Measurements from ENCODE around the gene CELA1.
"Not testable (repeated sequence)": the region's sequence is repeated elsewhere in the genome, so short reads cannot be mapped to it uniquely, and the experiment has no call there.

The CELA1 gene

GRCh38 chr12:51293696-51294095 is 52.8 kb downstream of the CELA1 start:
- Histone ChIP-seq H3K4me1 (ENCODE audit: low read depth, poor library complexity, severe bottlenecking) (no peaks in the 10 kb centered on the region), H2AFZ (ENCODE audit: low read depth) (no peak overlapping the region), H3K4me2 (no peak overlapping the region), H3K9ac (no peak overlapping the region), H3K4me3 (IDR thresholded peaks at IDR 0.05; ENCODE audit: insufficient read depth, low read depth, low read length) (no peak overlapping the region), H3K79me2 (ENCODE audit: insufficient read depth, low read depth) (no peaks in the 10 kb centered on the region), H4K20me1 (ENCODE audit: insufficient read depth) (no peaks in the 10 kb centered on the region), H3K36me3 (ENCODE audit: insufficient read depth) (no peaks in the 10 kb centered on the region), H3K27ac (no peak overlapping the region), H3K27me3 (ENCODE audit: insufficient read depth, low read depth) (no peaks in the 10 kb centered on the region)
- no peak for TF ChIP-seq CTCF (conservative IDR thresholded peaks at IDR 0.05; ENCODE audit: low read depth, low read length)

- not testable (repeated sequence) for H4K20me1 ChIP-seq (ENCODE audit: insufficient read depth); H3K9ac ChIP-seq; H2AFZ ChIP-seq (ENCODE audit: low read depth); H3K79me2 ChIP-seq (ENCODE audit: insufficient read depth, low read depth); H3K4me2 ChIP-seq; H3K36me3 ChIP-seq (ENCODE audit: insufficient read depth); H3K27me3 ChIP-seq (ENCODE audit: insufficient read depth, low read depth); H3K27ac ChIP-seq; H3K4me1 ChIP-seq (ENCODE audit: low read depth, poor library complexity, severe bottlenecking); H3K4me3 ChIP-seq (IDR thresholded peaks at IDR 0.05; ENCODE audit: insufficient read depth, low read depth, low read length)
Observed at GRCh38 chr12:51291603-51292513, 54.6 kb downstream of the CELA1 start.

GRCh38 chr12:51285843-51286242 is 60.6 kb downstream of the CELA1 start:
- Histone ChIP-seq H3K4me3 (IDR thresholded peaks at IDR 0.05; ENCODE audit: insufficient read depth, low read depth, low read length) (no peak overlapping the region), H3K36me3 (ENCODE audit: insufficient read depth) (no peaks in the 10 kb centered on the region), H4K20me1 (ENCODE audit: insufficient read depth) (no peaks in the 10 kb centered on the region), H3K27me3 (ENCODE audit: insufficient read depth, low read depth) (no peaks in the 10 kb centered on the region), H3K4me1 (ENCODE audit: low read depth, poor library complexity, severe bottlenecking) (no peaks in the 10 kb centered on the region), H3K27ac (no peak overlapping the region), H2AFZ (ENCODE audit: low read depth) (no peak overlapping the region), H3K4me2 (no peak overlapping the region), H3K79me2 (ENCODE audit: insufficient read depth, low read depth) (no peaks in the 10 kb centered on the region), H3K9ac (no peak overlapping the region)
- no peak for TF ChIP-seq CTCF (conservative IDR thresholded peaks at IDR 0.05; ENCODE audit: low read depth, low read length)

GRCh38 chr12:51281202-51281924 is 65.1 kb downstream of the CELA1 start:
- no peaks in the 10 kb centered on the region for H3K27me3 ChIP-seq (ENCODE audit: insufficient read depth, low read depth)
- H3K4me1 ChIP-seq (ENCODE audit: low read depth, poor library complexity, severe bottlenecking), result no peaks in the 10 kb centered on the region
- TF ChIP-seq CTCF (conservative IDR thresholded peaks at IDR 0.05; ENCODE audit: low read depth, low read length), result no peak
- no peaks in the 10 kb centered on the region for H3K79me2 ChIP-seq (ENCODE audit: insufficient read depth, low read depth)
- H3K36me3 ChIP-seq (ENCODE audit: insufficient read depth), result no peaks in the 10 kb centered on the region
- no peak overlapping the region for H3K27ac ChIP-seq
- no peaks in the 10 kb centered on the region for H4K20me1 ChIP-seq (ENCODE audit: insufficient read depth)
- H2AFZ ChIP-seq (ENCODE audit: low read depth), result no peak overlapping the region
- no peak overlapping the region for H3K4me3 ChIP-seq (IDR thresholded peaks at IDR 0.05; ENCODE audit: insufficient read depth, low read depth, low read length)
- no peak overlapping the region for H3K4me2 ChIP-seq
- no peak overlapping the region for H3K9ac ChIP-seq

Data from KMS-11 (cell line).